Endothelial cell (in vitro differentiated cells): ENCODE results near the gene ZAP70. TPM values are rescaled to one million over a fixed set of nuclear protein-coding genes. Genes with fewer than 3 reads are reported as not detected.

Experiments used
- DNase-seq: peaks from one replicate; pipeline ENCODE4 v3.0.0; 2021; ENCODE audit warnings: low spot score
- H3K27ac Mint-ChIP-seq: one replicate; pipeline ENCODE4 v1.8.0; 2021; ENCODE audit warnings: mixed read lengths, inconsistent platforms; ENCODE audit not compliant: unreplicated experiment
- H3K27me3 Mint-ChIP-seq: one replicate; pipeline ENCODE4 v1.8.0; 2021; ENCODE audit warnings: mild to moderate bottlenecking, moderate library complexity, mixed read lengths, inconsistent platforms; ENCODE audit not compliant: unreplicated experiment
- H3K36me3 Mint-ChIP-seq: one replicate; pipeline ENCODE4 v1.8.0; 2021; ENCODE audit warnings: mild to moderate bottlenecking, low read depth, mixed read lengths, inconsistent platforms; ENCODE audit not compliant: unreplicated experiment
- H3K4me1 Mint-ChIP-seq: one replicate; pipeline ENCODE4 v1.8.0; 2021; ENCODE audit warnings: mild to moderate bottlenecking, mixed read lengths, inconsistent platforms; ENCODE audit not compliant: unreplicated experiment
- H3K4me3 Mint-ChIP-seq: one replicate; pipeline ENCODE4 v1.8.0; 2021; ENCODE audit warnings: mild to moderate bottlenecking, mixed read lengths, inconsistent platforms; ENCODE audit not compliant: unreplicated experiment
- H3K9me3 Mint-ChIP-seq: one replicate; pipeline ENCODE4 v1.8.0; 2021; ENCODE audit warnings: mixed read lengths, inconsistent platforms; ENCODE audit not compliant: unreplicated experiment
- total RNA-seq: library from RNA; stranded (reverse); fragmentation: NEBNext Ultra II Directional; extraction: Animal tissue kit (Norgen Biotek cat#: 25700); gene quantifications from one replicate; pipeline ENCODE4 v1.2.1, GENCODE V29; 2021; ENCODE audit not compliant: unreplicated experiment
- TF ChIP-seq, protein P1 (sequence below): fragments of 200-600 bp; sonication (generic); IDR thresholded peaks from one replicate; pipeline ENCODE4 v1.5.0; 2021; ENCODE audit warnings: antibody characterized with exemption; ENCODE audit not compliant: unreplicated experiment

ZAP70 gene
- total RNA-seq, 1 donor from 2014 or later, result 93.4 TPM

DNA sequence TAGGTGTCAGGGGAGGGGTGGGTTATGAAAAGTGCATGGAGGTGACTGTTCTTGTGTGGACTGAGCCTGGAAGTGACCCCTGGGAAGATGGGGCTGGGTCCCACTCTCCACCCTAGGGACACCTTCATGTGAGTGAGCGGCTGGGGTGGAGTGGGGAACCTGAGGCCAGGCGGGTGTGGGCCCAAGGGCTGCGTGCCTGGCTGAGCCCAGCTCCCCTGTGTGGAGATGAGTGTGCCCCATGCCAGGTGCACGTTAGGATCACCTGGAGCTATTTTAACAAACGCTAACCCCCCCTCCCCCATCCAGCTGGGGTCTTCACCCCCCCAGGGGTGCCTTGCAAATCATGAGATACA, 26.5 kb downstream of the ZAP70 start:
- no peaks in the 10 kb centered on the region for H3K9me3 Mint-ChIP-seq
- no peak overlapping the region for H3K4me3 Mint-ChIP-seq
- H3K27ac Mint-ChIP-seq, result no peak overlapping the region
- TF ChIP-seq, protein P1, sequence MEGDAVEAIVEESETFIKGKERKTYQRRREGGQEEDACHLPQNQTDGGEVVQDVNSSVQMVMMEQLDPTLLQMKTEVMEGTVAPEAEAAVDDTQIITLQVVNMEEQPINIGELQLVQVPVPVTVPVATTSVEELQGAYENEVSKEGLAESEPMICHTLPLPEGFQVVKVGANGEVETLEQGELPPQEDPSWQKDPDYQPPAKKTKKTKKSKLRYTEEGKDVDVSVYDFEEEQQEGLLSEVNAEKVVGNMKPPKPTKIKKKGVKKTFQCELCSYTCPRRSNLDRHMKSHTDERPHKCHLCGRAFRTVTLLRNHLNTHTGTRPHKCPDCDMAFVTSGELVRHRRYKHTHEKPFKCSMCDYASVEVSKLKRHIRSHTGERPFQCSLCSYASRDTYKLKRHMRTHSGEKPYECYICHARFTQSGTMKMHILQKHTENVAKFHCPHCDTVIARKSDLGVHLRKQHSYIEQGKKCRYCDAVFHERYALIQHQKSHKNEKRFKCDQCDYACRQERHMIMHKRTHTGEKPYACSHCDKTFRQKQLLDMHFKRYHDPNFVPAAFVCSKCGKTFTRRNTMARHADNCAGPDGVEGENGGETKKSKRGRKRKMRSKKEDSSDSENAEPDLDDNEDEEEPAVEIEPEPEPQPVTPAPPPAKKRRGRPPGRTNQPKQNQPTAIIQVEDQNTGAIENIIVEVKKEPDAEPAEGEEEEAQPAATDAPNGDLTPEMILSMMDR, result no peak
- peaks cover 11% of the 10 kb centered on the region for H3K27me3 Mint-ChIP-seq
- H3K4me1 Mint-ChIP-seq, result peaks cover 18% of the 10 kb centered on the region
- DNase-seq, result no peak
- peaks cover 33% of the 10 kb centered on the region for H3K36me3 Mint-ChIP-seq

DNA sequence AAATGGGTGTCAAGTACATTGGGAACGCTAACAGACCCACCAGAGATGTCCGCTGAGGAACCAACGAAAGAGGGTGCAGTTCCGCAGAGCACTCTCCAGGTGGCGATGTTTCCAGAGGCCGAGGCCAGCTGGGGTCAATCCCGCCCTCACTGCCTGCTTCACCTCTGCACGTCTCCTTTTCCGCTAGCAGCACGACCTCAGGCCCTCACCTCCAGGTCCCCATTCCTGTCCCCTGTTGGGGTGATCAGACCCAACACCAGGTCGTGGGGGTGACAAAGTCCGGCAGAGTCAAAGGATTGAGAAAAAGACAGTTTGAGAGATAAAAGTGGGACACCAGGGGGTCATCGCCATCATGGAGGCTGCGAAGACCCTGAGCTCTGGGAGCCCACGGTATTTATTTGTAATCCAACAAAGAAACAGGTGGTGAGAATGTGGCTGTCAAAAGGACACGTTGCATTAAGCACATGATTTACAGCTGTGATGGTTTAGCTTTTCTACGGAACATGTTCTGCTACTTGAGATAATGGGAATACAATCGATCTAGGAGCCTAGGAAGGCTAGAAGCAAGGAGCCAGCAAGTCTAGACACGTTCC, 27.3 kb downstream of the ZAP70 start:
- peaks cover 11% of the 10 kb centered on the region for H3K27me3 Mint-ChIP-seq
- H3K9me3 Mint-ChIP-seq, result no peaks in the 10 kb centered on the region
- H3K27ac Mint-ChIP-seq, result no peak overlapping the region
- TF ChIP-seq, protein P1, result peak; percentile 80
- H3K4me1 Mint-ChIP-seq, result peaks cover 18% of the 10 kb centered on the region
- H3K36me3 Mint-ChIP-seq, result peaks cover 33% of the 10 kb centered on the region
- no peak overlapping the region for H3K4me3 Mint-ChIP-seq
- DNase-seq, result peak; percentile 75

DNA sequence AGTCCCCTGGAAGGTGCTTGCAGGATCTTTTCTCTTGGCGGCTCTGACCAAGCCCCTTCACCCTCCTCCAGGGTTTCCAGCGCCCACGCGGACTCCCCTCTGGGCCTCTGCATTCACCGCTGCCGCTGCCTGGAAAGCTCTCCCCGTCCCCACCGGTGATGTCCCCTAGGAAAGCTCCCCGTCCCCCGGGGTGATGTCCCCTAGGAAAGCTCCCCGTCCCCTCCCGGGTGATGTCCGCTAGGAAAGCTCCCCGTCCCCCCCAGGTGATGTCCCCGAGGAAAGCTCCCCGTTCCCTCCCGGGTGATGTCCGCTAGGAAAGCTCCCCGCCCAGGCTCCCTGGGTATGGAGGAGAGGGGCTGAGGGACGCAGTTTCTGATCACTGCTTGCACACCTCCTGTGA, 27.9 kb downstream of the ZAP70 start:
- H3K4me1 Mint-ChIP-seq, result peaks cover 22% of the 10 kb centered on the region
- DNase-seq, result no peak
- H3K4me3 Mint-ChIP-seq, result no peak overlapping the region
- H3K36me3 Mint-ChIP-seq, result peaks cover 31% of the 10 kb centered on the region
- H3K27ac Mint-ChIP-seq, result no peak overlapping the region
- H3K9me3 Mint-ChIP-seq, result no peaks in the 10 kb centered on the region
- H3K27me3 Mint-ChIP-seq, result peaks cover 9% of the 10 kb centered on the region
- TF ChIP-seq, protein P1, result no peak

DNA sequence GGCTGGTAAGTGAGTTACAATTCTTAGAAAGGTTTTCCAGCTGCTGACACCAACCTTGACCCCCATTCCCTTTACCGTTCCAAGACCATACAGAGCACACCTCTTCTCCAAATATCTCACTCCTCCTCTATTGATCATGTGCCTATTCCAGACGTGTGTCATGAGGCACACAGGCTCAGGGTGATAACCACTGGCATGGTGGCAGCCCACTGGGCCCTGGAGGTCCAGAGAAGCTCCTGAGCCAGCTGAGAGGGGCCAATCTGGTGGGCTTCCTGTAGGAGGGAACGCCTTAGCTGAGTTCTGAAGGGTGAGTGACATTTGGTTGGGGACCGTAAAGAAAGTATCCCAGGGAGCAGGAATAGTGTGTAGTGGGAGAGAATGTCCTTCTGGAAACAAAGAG, 28.3 kb downstream of the ZAP70 start:
- Mint-ChIP-seq H3K27ac (no peak overlapping the region), H3K4me3 (no peak overlapping the region), H3K36me3 (peaks cover 28% of the 10 kb centered on the region)

DNA sequence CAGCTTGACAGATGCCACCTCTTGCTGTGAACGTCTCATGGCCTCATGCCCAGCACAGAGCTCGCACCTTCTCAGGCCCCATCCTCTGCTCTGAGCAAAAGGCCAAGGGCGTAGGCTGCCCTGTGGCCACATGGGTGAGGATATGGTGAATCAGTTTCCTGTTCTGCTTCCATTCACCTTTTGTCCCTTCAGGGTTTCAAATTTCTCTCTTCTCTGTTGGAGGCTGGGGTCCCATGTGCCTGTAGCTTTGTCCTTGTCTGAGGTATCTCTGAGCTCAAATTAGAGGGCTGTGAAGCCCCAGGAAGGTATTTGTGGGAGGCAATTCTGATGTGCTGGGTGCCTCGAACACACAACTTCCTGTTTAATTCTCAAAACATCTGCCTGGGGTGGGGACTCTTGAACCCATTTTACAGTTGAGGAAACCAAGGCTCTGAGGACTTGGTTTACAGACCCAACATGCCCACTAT, 29.0 kb downstream of the ZAP70 start:
- no peak overlapping the region for H3K27ac Mint-ChIP-seq
- TF ChIP-seq, protein P1, result no peak

More for the DNA sequence above, 28.3 kb downstream of the ZAP70 start:
- Mint-ChIP-seq H3K4me1 (peaks cover 22% of the 10 kb centered on the region), H3K27me3 (peaks cover 7% of the 10 kb centered on the region), H3K9me3 (no peaks in the 10 kb centered on the region)
- no peak for DNase-seq
- TF ChIP-seq, protein P1, result no peak

More for the DNA sequence above, 29.0 kb downstream of the ZAP70 start:
- no peak overlapping the region for H3K4me3 Mint-ChIP-seq
- H3K27me3 Mint-ChIP-seq, result peaks cover 3% of the 10 kb centered on the region
- no peaks in the 10 kb centered on the region for H3K9me3 Mint-ChIP-seq
- DNase-seq, result no peak
- peaks cover 22% of the 10 kb centered on the region for H3K4me1 Mint-ChIP-seq
- H3K36me3 Mint-ChIP-seq, result peaks cover 30% of the 10 kb centered on the region
